Suprapubic skin (tissue), 4 donors: ENCODE measurements around the gene DRD2. TPM values are rescaled to one million over a fixed set of nuclear protein-coding genes. Genes with fewer than 3 reads are reported as not detected.

Experiments
- DNase-seq, 2 donors: peaks; one replicate each; pipeline ENCODE4 v3.0.0-alpha.2; 2019; ENCODE audit warnings: low spot score in 2 of 2
- H3K27ac ChIP-seq: fragments of 200-600 bp; sonication (generic); one replicate; pipeline ENCODE4 v1.5.1; 2019
- H3K27me3 ChIP-seq: fragments of 200-600 bp; sonication (generic); one replicate; pipeline ENCODE4 v1.5.1; 2019
- H3K36me3 ChIP-seq: fragments of 200-600 bp; sonication (generic); one replicate; pipeline ENCODE4 v1.5.1; 2019
- H3K4me1 ChIP-seq: fragments of 200-600 bp; sonication (generic); one replicate; pipeline ENCODE4 v1.5.1; 2019
- H3K4me3 ChIP-seq: fragments of 200-600 bp; sonication (generic); one replicate; pipeline ENCODE4 v1.5.1; 2019; ENCODE audit warnings: mild to moderate bottlenecking
- H3K9me3 ChIP-seq: fragments of 200-600 bp; sonication (generic); one replicate; pipeline ENCODE4 v1.5.1; 2019
- CTCF ChIP-seq, 2 donors: fragments of 200-600 bp in 1 of 2; fragments of 450-650 bp in 1 of 2; sonication (generic) in 1 of 2; IDR thresholded peaks; one replicate each; pipeline ENCODE4 v1.5.1; 2016 to 2019; ENCODE audit warnings: antibody characterized with exemption in 2 of 2, mild to moderate bottlenecking in 1 of 2, moderate library complexity in 1 of 2
- EP300 ChIP-seq: sonication (generic); formaldehyde crosslinking; IDR thresholded peaks from one replicate; pipeline ENCODE4 v1.6.1; 2017; ENCODE audit warnings: antibody characterized with exemption
- POLR2A ChIP-seq, 2 donors: fragments of 450-650 bp; IDR thresholded peaks; one replicate each; pipeline ENCODE4 v1.6.1; 2017; ENCODE audit warnings: antibody characterized with exemption in 2 of 2, mild to moderate bottlenecking in 2 of 2, moderate library complexity in 2 of 2
- POLR2AphosphoS5 ChIP-seq, 3 donors: sonication (generic); formaldehyde crosslinking; IDR thresholded peaks; one replicate each; pipeline ENCODE4 v1.6.1; 2017; ENCODE audit warnings: antibody characterized with exemption in 3 of 3
- whole genome bisulfite sequencing: methylation state at CpG from one replicate; pipeline ENCODE4 v1.1.5; 2018; 5-methylcytosine and 5-hydroxymethylcytosine counted together
- total RNA-seq, 4 donors: library from RNA; depleted of rRNA; stranded (reverse); fragments of >200 nt; gene quantifications; one replicate each; pipeline ENCODE4 v1.1.0, GENCODE V29; 2016

Gene DRD2
- total RNA-seq, 4 donors from 2014 or later: 0.16 to 1.8 TPM; not detected in 2

DNA sequence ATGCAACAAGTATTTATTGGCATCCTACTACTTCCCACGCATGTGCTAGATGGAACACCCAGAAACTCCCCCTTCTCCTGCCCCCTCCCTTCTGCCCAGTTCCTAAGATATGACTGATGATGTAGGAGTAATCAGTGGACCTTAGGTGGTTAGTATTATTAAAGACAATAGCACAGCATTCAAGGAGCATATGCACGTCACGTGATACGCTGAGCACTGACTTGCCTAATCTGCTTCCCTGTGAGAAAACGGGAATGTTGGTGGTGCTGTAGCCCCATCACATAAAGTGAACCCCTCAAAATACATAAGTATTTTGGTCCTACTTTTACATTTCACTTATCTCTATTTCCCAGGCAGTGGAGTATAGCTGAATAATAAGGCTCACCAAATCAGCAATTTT lies 12.4 kb downstream of the DRD2 start:
- no peaks in the 10 kb centered on the region for H3K4me1 ChIP-seq
- DNase-seq: no peak
- no peak for TF ChIP-seq POLR2A (IDR thresholded peaks at IDR 0.05)
- TF ChIP-seq EP300: no peak
- TF ChIP-seq POLR2AphosphoS5 (IDR thresholded peaks at IDR 0.05): no peak
- TF ChIP-seq CTCF (IDR thresholded peaks at IDR 0.05): no peak
- no peak overlapping the region for H3K4me3 ChIP-seq
- no peak overlapping the region for H3K27ac ChIP-seq
- no peaks in the 10 kb centered on the region for H3K9me3 ChIP-seq
- H3K27me3 ChIP-seq: peaks cover 2% of the 10 kb centered on the region
- H3K36me3 ChIP-seq: no peaks in the 10 kb centered on the region
- WGBS: 85% methylated on average over 5 of the region's 5 CpGs

- no peaks in the 10 kb centered on the region for H3K9me3 ChIP-seq
- H3K27me3 ChIP-seq: peaks cover 2% of the 10 kb centered on the region
- 82% methylated on average over 3 of the region's 3 CpGs for WGBS
- no peaks in the 10 kb centered on the region for H3K36me3 ChIP-seq
- H3K4me1 ChIP-seq: no peaks in the 10 kb centered on the region
- TF ChIP-seq POLR2A (IDR thresholded peaks at IDR 0.05): no peak
- no peak for TF ChIP-seq CTCF (IDR thresholded peaks at IDR 0.05)
- TF ChIP-seq POLR2AphosphoS5 (IDR thresholded peaks at IDR 0.05): no peak
- no peak for TF ChIP-seq EP300
- H3K27ac ChIP-seq: no peak overlapping the region
- H3K4me3 ChIP-seq: no peak overlapping the region
- DNase-seq: no peak
Measured at GRCh38 chr11:113461639-113462038, 13.6 kb downstream of the DRD2 start.

DNA sequence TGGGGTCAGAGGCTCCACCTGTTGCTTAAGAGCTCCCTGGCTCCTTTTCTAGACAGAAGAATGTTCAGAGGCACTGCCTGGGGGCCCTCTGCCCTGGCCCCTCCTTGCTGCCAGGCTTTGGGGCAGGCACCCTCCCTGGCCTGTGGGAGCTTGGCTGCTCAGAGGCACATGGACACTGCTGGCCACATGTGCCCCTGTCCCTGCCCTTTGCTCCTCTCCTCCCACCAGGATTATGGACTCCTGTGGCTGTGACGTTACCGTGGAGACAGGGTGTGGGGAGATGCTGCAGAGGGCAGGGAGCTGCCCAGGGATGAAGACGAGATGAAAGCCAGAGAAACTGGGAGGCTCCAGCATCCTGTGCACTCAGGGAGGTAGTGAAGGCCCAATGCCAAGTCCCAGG lies 14.7 kb downstream of the DRD2 start:
- Histone ChIP-seq H3K4me1 (no peaks in the 10 kb centered on the region), H3K36me3 (no peaks in the 10 kb centered on the region), H3K9me3 (no peaks in the 10 kb centered on the region), H3K4me3 (no peak overlapping the region), H3K27me3 (peaks cover 2% of the 10 kb centered on the region), H3K27ac (no peak overlapping the region)
- WGBS: 57% methylated on average over 3 of the region's 3 CpGs
- TF ChIP-seq POLR2AphosphoS5 (IDR thresholded peaks at IDR 0.05): no peak
- TF ChIP-seq CTCF (IDR thresholded peaks at IDR 0.05): no peak
- no peak for TF ChIP-seq EP300
- no peak for TF ChIP-seq POLR2A (IDR thresholded peaks at IDR 0.05)
- no peak for DNase-seq

DNA sequence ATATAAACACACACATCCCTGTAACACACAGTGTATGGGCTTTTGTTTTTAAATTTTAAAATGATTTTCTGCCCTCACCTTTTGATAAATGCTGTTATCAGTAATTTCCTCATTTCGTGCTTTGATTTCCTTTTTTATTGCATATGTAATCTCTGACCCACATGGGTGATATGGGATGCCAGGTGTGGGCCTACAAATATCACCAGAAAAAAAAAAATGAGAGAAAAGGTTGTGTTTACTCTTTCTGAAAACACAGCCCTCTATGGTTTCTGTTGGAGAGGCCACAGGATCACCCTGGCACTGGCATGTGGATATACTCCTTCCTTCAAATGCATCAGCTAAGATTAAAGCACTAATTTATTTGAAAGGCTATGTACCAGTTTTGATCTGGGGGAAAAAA lies 17.0 kb downstream of the DRD2 start:
- WGBS: 73% methylated on average over 1 of the region's 1 CpG
- H3K27me3 ChIP-seq: peaks cover 2% of the 10 kb centered on the region
- no peak overlapping the region for H3K27ac ChIP-seq
- no peaks in the 10 kb centered on the region for H3K9me3 ChIP-seq
- H3K4me3 ChIP-seq: no peak overlapping the region
- DNase-seq: no peak
- TF ChIP-seq POLR2AphosphoS5 (IDR thresholded peaks at IDR 0.05): no peak
- TF ChIP-seq POLR2A (IDR thresholded peaks at IDR 0.05): no peak
- no peak for TF ChIP-seq CTCF (IDR thresholded peaks at IDR 0.05)
- no peak for TF ChIP-seq EP300
- H3K36me3 ChIP-seq: no peaks in the 10 kb centered on the region
- H3K4me1 ChIP-seq: no peaks in the 10 kb centered on the region

- Histone ChIP-seq H3K4me3 (no peak overlapping the region), H3K9me3 (no peaks in the 10 kb centered on the region), H3K27me3 (peaks cover 2% of the 10 kb centered on the region), H3K4me1 (no peaks in the 10 kb centered on the region), H3K36me3 (no peaks in the 10 kb centered on the region), H3K27ac (no peak overlapping the region)
- WGBS: 66% methylated on average over 2 of the region's 2 CpGs
- DNase-seq: no peak
- TF ChIP-seq POLR2A (IDR thresholded peaks at IDR 0.05) (no peak), EP300 (no peak), POLR2AphosphoS5 (IDR thresholded peaks at IDR 0.05) (no peak), CTCF (IDR thresholded peaks at IDR 0.05) (no peak)
Measured at GRCh38 chr11:113457784-113458183, 17.4 kb downstream of the DRD2 start.
